LHCN-M2 (cell line): Measurements from ENCODE around the gene TMEM9. TPM values are rescaled to one million over a fixed set of nuclear protein-coding genes. Genes with fewer than 3 reads are reported as not detected.

ENCODE experiments used
- DNase-seq: peaks from one replicate; pipeline ENCODE4 v3.0.0-alpha.2; 2012; ENCODE audit warnings: low read depth
- total RNA-seq: library from RNA; depleted of rRNA; stranded (reverse); fragments of >200 nt; gene quantifications from 2 replicates; pipeline ENCODE4 v1.2.3, GENCODE V29; 2014

Gene TMEM9
- total RNA-seq, 1 experiment from 2014 or later = 105 TPM

GRCh38 chr1:201127755-201128455, 26.4 kb downstream of the TMEM9 start:
- peak; percentile 54 for DNase-seq

DNA sequence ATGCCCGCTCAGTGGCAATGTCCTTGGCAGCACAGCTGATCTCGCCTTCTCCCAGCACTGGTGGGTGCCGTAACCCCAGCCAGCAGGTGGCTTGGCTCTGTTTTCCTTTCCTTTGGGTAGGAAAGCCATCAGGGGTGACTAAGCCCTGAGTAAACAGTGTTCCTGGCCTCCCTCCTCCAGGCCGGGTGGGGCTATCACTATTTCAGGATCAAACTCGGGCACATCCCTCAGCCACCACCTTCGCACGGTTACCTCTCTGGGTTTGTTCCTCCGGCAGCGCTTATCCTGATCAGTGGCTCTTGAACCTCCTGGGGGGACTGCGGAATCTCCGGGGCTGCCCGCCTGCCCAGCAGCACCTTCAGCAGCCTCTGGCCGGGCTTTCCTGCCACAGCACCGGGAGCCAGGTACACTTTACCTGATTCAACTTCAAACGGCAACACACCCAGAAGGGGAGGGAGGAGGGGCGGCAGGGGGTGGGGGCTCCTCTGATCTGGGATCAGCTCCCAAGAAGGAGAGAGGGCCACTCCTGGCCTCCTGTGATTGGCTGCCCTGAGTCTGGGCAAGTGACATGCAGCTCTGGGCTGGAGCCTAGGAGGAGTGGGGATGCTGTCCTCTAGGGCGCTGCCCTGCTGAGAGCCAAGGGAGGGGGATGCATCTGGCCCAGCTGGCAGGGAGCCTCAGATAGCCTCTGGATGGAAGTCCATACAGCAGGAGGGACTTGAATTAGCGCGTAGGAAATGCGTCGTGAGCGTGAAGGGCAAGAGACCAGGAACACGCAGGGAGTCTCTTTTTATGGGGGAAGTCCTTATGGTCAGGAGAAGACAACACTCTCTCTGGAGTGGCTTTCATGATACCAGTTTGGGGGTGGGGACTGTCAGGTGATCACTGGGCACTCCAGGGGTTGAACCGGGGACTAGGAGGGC, 27.2 kb downstream of the TMEM9 start, which contains the start of gene ASCL5:
TSS of gene ASCL5 (minus strand) at position 353 of the 923 bp plus-strand sequence. CDS start 11,812 bp downstream, outside the sequence.
- peak; percentile 77 for DNase-seq

- no peak for DNase-seq
Observed at GRCh38 chr1:201126463-201126831, 27.8 kb downstream of the TMEM9 start.

- no peak for DNase-seq
Observed at GRCh38 chr1:201125800-201126199, 28.5 kb downstream of the TMEM9 start.

- DNase-seq = peak; percentile 69
Observed at GRCh38 chr1:201125019-201125418, 29.3 kb downstream of the TMEM9 start.

- no peak for DNase-seq
Observed at GRCh38 chr1:201123866-201124265, 30.4 kb downstream of the TMEM9 start.

DNA sequence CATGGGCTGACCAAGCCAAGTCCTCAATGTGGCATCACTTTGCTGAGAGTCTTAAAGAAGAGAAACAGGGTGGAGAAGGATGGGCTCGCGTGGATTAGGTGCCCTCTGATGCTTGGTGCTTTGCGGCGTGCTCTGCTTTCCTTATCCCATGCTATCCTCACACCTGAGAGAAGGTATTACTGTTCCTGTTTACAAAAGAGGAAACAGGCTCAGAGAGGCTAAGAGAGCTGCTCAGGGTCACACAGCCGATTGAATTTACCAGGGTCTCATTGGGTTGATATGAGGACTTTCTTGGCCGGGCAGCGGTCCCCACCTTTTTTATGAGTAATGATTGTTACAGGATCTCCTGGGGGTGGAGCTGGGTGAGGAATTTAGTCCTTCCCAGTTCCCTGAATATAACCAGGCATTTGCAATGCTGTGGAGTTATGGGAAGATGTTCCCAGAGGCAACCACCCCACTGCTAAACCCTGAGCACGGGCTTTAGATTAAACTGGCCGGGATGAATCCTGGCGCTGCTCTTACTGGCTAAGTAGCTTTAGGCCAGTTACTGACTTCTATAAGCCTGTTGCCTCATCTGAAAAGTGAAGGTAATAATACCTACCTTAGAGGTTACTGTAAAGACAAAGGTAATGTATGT, 31.8 kb downstream of the TMEM9 start:
- no peak for DNase-seq

DNA sequence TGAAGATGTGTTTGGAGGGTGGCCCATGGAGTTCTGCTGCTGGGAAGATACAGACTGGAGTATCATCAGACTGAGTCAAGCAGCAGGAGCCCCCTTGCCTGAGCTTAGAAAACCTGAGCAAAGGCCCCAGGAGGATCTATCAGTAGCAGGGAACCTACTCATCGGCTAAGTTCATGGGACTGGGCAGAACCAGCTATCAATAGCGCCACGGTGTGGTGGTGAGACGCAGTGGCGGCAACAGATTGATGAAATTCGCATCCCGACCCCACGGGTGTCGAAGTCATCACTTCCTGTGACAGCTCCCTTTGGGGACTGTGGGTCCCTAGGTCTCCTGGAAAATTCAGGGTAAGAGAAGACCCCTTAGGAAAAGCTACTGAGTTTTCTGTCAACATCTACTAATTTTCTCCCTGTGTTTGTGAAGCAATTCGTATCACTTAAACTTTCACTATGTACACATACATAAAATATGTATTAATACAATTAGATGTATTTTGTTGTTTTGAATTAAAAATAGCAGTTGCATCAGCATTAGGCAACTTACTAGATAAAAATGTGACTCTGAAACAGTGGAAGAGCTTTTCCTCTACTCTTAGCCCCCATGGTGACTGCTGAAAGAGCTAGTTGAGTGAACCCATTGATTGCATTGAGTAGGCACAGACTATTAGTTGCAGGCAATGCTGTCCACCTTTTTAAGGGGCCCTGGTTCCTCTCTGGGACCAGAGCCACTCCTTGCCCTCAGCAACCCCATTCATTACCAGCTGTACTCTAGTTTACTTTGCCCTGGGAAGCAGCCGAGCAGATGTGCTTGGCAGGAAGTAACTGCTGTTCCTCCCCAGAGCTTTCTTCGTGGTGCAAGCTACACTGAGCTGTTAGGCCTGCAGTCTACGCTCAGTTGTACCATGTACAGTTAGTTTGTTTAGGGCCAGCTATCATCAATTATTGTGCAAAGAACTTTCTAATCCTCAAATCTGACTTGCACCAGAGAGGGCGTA, 34.8 kb downstream of the TMEM9 start:
- DNase-seq = peak; percentile 35

DNA sequence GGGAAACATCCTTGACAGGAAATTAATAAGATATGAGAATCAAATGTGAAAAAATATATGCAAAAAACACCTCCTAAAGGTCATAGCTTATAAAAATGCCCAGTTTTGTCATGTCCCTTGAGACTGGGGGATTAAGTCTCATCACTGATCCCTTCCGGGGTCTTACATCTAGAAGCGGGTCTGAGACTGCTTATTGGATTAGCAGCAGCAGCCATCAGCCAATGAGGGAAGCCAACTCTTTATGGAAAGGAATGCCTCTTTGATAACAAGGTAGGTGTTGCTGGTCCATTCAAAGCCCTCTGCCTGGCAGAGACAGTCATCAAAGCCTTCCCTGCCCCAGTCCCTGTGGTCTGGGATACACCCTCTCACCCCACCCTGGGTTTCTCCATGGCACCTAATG, 38.2 kb downstream of the TMEM9 start:
- no peak for DNase-seq

- no peak for DNase-seq
Observed at GRCh38 chr1:201115390-201115937, 38.8 kb downstream of the TMEM9 start.

DNA sequence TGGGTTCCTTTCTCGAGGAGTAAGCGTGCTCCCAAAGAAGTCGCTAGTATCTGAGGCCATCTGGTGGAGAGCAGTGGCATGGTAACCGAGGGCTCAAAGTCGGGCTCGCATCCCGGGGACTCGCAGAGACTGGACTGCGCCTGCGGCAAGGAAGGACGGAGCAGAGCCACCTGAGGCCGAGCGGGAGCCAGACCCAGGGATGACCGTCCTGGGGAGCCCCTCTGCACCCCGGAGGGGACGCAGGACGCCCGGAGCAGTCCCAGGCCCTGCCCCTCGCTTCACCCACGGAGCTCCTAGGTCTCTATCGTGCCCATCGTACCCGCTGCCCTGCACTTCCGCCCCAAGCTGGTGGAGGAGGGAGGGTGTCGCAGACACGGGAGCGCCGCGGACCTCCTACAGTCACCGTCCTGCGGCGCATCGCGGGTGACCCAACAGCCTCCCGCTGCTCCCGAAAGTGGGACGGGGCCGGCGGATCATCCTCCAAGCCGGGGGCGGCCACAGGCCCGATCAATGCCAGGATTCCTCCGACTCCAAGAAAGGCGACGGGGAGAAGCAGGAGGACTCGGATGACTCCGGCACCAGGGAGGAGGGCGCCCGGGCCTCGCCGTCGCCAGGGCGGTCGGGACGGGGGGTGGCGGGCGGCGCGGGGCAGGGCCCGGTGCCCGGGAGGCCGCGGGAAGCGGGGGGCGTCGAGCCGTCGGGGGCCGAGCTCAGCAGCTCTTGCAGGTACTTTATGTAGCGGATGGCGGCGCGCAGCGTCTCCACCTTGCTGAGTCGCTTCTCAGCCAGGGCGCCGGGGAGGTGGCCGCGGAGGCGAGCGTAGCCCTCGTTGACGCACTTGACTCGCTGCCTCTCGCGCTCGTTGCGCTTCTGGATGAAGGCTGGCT, 39.8 kb downstream of the TMEM9 start:
- peak; percentile 84 for DNase-seq

DNA sequence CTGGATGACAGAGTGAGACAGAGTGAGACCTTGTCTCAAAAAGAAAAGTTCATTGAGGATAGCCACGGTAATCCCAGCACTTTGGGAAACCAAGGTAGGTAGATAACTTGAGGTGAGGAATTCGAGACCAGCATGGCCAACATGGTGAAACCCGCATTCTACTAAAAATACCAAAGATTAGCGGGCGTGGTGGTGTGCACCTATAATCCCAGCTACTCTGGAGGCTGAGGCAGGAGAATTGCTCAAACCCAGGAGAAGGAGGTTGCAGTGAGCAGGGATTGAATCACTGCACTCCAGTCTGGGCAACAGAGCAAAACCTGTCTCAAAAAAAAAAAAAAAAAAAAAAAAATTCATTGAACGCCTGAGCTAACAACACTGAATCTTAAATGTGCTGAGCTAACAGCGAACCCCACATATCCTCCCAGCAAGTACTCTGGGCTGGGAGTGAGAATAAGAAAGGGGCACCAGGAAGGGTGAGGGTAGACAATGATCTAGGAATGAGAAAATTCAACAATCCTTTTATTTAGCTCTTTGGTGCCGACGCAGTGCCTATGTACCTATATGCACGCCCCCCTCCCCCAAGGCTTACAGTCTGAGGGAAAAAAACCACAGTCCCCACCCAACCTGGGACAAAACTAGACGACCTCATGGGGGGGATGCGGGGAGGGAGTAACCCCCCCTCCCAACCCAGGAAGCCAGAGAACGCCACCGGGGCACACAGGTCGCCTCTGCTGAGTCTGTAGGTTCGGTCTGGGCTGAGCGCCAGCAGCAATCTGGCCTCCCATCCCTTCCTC, 40.6 kb downstream of the TMEM9 start:
- no peak for DNase-seq

DNA sequence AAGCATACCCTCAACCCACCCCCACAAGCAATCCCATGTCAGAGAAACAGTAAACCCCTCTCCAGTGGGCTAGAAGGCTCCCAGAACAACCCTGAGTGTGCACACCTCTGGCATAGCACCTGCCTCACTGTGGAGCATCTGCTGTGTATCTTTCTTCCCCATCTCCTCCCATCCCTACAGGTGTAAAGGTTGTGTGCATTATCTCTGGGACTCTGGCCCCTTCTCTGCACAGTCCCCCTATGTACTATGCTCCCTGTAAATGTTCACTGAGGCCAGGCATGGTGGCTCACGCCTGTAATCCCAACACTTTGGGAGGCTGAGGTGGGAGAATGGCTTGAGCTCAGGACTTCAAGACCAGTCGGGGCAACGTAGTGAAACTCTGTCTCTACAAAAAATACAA, 41.3 kb downstream of the TMEM9 start:
- no peak for DNase-seq

DNA sequence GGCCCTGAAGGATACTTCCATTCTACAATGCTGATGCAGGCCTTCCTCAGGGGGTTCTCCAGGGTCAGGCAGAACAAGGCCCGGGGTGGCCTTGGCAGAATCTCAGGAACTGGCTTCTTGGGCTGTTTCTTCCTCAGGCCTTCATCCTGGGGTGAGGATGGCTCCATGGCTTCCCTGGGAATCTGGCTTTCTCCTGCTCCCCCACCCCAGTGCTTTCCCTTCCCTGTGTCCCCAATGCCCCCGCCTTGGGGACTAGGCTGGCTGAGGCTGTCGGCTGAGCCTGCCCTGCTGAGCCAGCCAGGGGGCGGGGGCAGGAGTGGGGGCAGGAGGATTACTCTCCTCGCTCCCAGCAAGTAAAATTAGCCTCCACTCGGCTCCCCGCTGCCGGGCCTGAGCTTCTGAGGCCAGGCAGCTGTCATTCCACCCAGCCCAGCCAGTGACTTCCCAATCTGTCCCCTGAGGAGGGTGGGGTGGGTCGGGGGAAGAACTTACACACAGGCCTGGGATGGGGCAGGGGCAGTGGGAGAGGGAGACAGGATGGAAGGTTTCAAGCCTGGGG, 42.0 kb downstream of the TMEM9 start, which contains the start of gene CACNA1S:
TSS of gene CACNA1S (minus strand) at position 254 of the 559 bp plus-strand sequence. CDS start at position 167, 87 bp downstream.
- no peak for DNase-seq

DNA sequence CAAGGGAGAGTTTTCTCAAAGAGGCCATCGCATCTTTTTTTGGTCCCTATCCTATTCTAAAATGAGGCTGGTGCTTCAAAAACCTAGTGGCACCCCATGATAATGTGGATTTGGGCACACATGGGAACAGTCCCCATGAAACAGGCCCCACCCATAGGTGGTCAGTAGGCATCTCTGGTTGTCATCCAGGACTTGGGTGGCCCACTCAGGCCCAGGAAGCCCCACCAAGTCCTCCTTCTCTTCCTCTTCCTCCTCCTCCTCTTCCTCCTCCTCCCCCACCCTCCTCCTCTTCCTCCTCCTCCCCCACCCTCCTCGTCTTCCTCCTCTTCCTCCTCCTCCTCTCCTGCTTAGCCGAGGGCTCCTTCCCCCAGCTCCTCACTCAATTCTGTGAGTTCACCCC, 42.6 kb downstream of the TMEM9 start:
- no peak for DNase-seq

DNA sequence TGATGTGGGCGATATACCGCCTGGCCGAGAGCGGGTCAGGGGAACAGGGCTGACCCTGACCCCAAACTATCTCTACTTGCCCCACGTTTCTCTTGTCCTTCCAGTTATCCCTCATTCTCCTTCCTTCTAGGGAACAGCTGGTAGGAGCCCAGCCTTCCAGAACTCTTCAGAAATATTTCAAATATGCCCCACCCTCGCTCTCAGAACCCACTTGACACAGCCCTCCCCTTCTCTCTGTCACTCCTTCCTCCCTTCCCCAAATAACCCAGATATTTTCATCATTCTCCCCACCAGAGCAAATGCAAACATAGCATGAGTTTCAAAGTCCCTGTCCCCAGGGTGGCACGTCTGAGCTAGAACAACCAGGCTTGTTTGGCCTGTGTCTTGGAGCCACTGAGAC, 43.1 kb downstream of the TMEM9 start:
- no peak for DNase-seq

GRCh38 chr1:201110616-201111015, 43.7 kb downstream of the TMEM9 start:
- DNase-seq = no peak

- DNase-seq = no peak
Observed at GRCh38 chr1:201110138-201110537, 44.1 kb downstream of the TMEM9 start.
